Neuronal stem cell (in vitro differentiated cells): Measurements from ENCODE around the gene RMND5A.

Source experiments
- DNase-seq: peaks from one replicate; pipeline ENCODE4 v3.0.0-alpha.2; 2013; ENCODE audit warnings: low spot score
- H2AFZ ChIP-seq: one replicate; pipeline ENCODE4 v1.6.1; 2013; ENCODE audit warnings: mild to moderate bottlenecking, low read length, inconsistent platforms
- H2AK5ac ChIP-seq: 2 replicates; pipeline ENCODE4 v1.6.1; 2013; ENCODE audit warnings: low read depth, mild to moderate bottlenecking, inconsistent platforms, low read length, moderate library complexity, mixed read lengths
- H2BK120ac ChIP-seq: 2 replicates; pipeline ENCODE4 v1.6.1; 2013; ENCODE audit warnings: low read depth, mild to moderate bottlenecking, inconsistent platforms, low read length, moderate library complexity, mixed read lengths
- H2BK12ac ChIP-seq: one replicate; pipeline ENCODE4 v1.6.1; 2013; ENCODE audit warnings: low read length, inconsistent platforms
- H2BK15ac ChIP-seq: 2 replicates; pipeline ENCODE4 v1.6.1; 2013; ENCODE audit warnings: mild to moderate bottlenecking, low read length, inconsistent platforms, mixed read lengths
- H2BK5ac ChIP-seq: one replicate; pipeline ENCODE4 v1.6.1; 2013; ENCODE audit warnings: inconsistent platforms, mild to moderate bottlenecking, low read length, moderate library complexity
- H3K14ac ChIP-seq: one replicate; pipeline ENCODE4 v1.6.1; 2013; ENCODE audit warnings: low read length, inconsistent platforms
- H3K18ac ChIP-seq: 2 replicates; pipeline ENCODE4 v1.6.1; 2013; ENCODE audit warnings: low read length, inconsistent platforms
- H3K23ac ChIP-seq: 2 replicates; pipeline ENCODE4 v1.6.1; 2013; ENCODE audit warnings: low read depth, mild to moderate bottlenecking, mixed read lengths, low read length, inconsistent platforms; ENCODE audit not compliant: poor library complexity
- H3K27ac ChIP-seq: replicated peaks from 3 replicates; pipeline ENCODE4 v1.5.1; 2013; ENCODE audit warnings: low read length, inconsistent platforms
- H3K27me3 ChIP-seq, 3 experiments: 2 replicates each; pipeline ENCODE4 v1.6.1; 2013; ENCODE audit warnings: low read length in 3 of 3, mild to moderate bottlenecking in 2 of 3, inconsistent platforms in 1 of 3, low read depth in 1 of 3, mixed read lengths in 1 of 3, moderate library complexity in 1 of 3; ENCODE audit not compliant: control insufficient read depth in 3 of 3, insufficient read depth in 3 of 3
- H3K36me3 ChIP-seq, 2 donors: replicated peaks in 1 of 2; 2 replicates each; pipeline ENCODE4 v1.6.1; 2013; ENCODE audit warnings: low read length in 2 of 2; ENCODE audit not compliant: control insufficient read depth in 2 of 2, insufficient read depth in 2 of 2
- H3K4ac ChIP-seq: 2 replicates; pipeline ENCODE4 v1.6.1; 2013; ENCODE audit warnings: inconsistent platforms, mild to moderate bottlenecking, low read length, moderate library complexity
- H3K4me1 ChIP-seq, 2 donors: 1 replicate in 1 of 2; 2 replicates in 1 of 2; pipeline ENCODE4 v1.6.1; 2013; ENCODE audit warnings: low read length in 2 of 2, low read depth in 1 of 2; ENCODE audit not compliant: control insufficient read depth in 2 of 2, insufficient read depth in 1 of 2
- H3K4me2 ChIP-seq: one replicate; pipeline ENCODE4 v1.6.1; 2013; ENCODE audit warnings: mild to moderate bottlenecking, low read length, inconsistent platforms; ENCODE audit not compliant: insufficient read depth, poor library complexity, severe bottlenecking
- H3K4me3 ChIP-seq, 2 donors: 2 replicates each; pipeline ENCODE4 v1.5.1; 2013; ENCODE audit warnings: low read length in 2 of 2, mild to moderate bottlenecking in 2 of 2, inconsistent platforms in 1 of 2, moderate library complexity in 1 of 2
- H3K79me1 ChIP-seq: one replicate; pipeline ENCODE4 v1.6.1; 2013; ENCODE audit warnings: low read depth, mild to moderate bottlenecking, inconsistent platforms, low read length, moderate library complexity
- H3K9ac ChIP-seq: one replicate; pipeline ENCODE4 v1.6.1; 2013; ENCODE audit warnings: mild to moderate bottlenecking, low read depth, low read length, inconsistent platforms; ENCODE audit not compliant: poor library complexity
- H3K9me3 ChIP-seq, 2 donors: replicated peaks in 1 of 2; 2 replicates each; pipeline versions ENCODE3 to v1.6.1; 2013; ENCODE audit warnings: low read length in 2 of 2, mild to moderate bottlenecking in 2 of 2, inconsistent platforms in 1 of 2, low read depth in 1 of 2, mixed read lengths in 1 of 2, moderate library complexity in 1 of 2; ENCODE audit not compliant: control insufficient read depth in 2 of 2, insufficient read depth in 1 of 2
- H4K8ac ChIP-seq: one replicate; pipeline ENCODE4 v1.6.1; 2013; ENCODE audit warnings: low read depth, mild to moderate bottlenecking, inconsistent platforms, low read length, moderate library complexity
- H4K91ac ChIP-seq: one replicate; pipeline ENCODE4 v1.6.1; 2013; ENCODE audit warnings: low read length, low read depth, mild to moderate bottlenecking, inconsistent platforms; ENCODE audit not compliant: poor library complexity
- WGBS, 2 donors: extraction: QIAGEN DNeasy Blood & Tissue Kit; methylation state at CpG; one replicate each; pipeline ENCODE4 v1.1.7; 2013; ENCODE audit warnings: missing lambda C conversion rate in 2 of 2, mixed read lengths in 1 of 2; ENCODE audit not compliant: insufficient read length in 2 of 2, insufficient replicate concordance in 1 of 2; ENCODE audit errors: extremely low coverage in 2 of 2; 5-methylcytosine and 5-hydroxymethylcytosine counted together

Gene RMND5A

DNA sequence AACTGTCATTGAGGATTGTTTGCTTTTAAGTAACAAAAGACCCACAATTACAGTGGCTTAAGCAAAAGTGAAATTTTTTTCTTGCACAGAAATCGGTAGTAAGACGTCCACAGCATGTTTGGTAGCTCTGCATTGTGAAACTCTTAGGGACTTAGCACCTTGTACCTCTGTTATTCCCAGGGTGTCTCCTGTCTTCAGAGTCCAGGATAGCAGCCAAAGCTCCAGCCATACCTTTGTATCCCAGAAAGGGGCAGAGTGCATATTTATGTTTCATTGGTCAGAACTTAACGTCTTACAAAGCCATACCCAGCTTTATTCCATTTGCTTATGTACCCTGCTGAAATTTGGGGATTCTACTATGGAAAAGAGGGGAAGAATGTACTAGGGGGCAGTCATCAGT, 32.8 kb downstream of the RMND5A start:
- Histone ChIP-seq H3K14ac (no peak overlapping the region), H3K79me1 (no peaks in the 10 kb centered on the region), H3K27me3 (no peaks in the 10 kb centered on the region), H2AFZ (no peak overlapping the region), H3K36me3 (peaks cover 8 to 64% of the 10 kb centered on the region in 2 donors), H2AK5ac (no peak overlapping the region), H3K27ac (no peak overlapping the region), H4K8ac (no peak overlapping the region), H3K4me1 (peaks cover 0 to 1% of the 10 kb centered on the region in 2 donors), H3K9ac (no peak overlapping the region), H4K91ac (no peak overlapping the region), H3K23ac (no peak overlapping the region), H3K4me3 (no peak overlapping the region), H3K4ac (no peak overlapping the region), H2BK120ac (no peak overlapping the region), H3K9me3 (peaks cover 2 to 49% of the 10 kb centered on the region in 2 donors), H2BK15ac (no peak overlapping the region), H3K4me2 (no peak overlapping the region), H3K18ac (no peak overlapping the region), H2BK5ac (no peak overlapping the region), H2BK12ac (no peak overlapping the region)
- DNase-seq: no peak
- no CpG with 5 or more reads among the region's 3 CpGs for WGBS, 2 donors

DNA sequence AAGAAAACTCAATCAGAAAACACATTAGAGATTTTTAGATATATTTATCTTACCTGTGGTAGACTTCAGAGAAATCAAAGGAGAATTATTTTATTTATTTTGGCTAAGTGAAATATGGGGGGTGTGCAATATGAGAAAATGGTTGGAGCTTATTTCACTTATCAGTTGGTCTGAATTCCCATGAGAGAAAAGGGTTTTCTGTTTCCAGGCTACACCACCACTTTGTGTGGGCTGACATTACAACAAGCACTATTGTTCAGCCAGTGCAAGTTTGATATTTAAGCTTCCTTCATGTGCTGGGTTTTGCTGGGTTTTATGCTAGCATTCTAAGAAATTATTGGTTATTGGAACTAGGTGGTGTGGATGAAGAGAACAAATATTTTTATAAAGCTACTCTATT, 33.5 kb downstream of the RMND5A start:
- DNase-seq: no peak
- H2AFZ ChIP-seq: no peak overlapping the region

DNA sequence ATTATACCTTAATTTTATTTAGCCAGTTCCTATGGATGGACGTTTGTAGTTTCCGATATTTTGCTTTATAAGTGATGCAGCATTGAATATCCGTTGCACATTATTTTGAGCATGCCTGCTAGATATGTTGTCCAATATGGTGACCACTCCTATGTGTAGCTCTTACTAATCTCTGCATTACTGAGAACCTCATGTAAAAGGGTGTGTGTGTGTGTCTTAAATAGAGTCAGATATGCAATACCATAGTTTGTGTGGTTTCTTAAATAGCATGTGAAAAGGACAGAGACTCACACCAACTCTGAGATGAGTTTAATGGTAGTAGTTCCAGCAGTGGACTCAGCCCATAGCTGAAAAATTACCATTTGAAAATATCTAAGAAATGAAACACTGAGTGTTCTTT, 38.3 kb downstream of the RMND5A start:
- no peak overlapping the region for H3K18ac ChIP-seq
- no peak overlapping the region for H4K91ac ChIP-seq
- no peak overlapping the region for H3K9ac ChIP-seq
- no peak overlapping the region for H2BK5ac ChIP-seq
- H2BK12ac ChIP-seq: no peak overlapping the region
- H3K27ac ChIP-seq: no peak overlapping the region
- WGBS, 2 donors: no CpG with 5 or more reads among the region's 3 CpGs
- no peak overlapping the region for H3K4ac ChIP-seq
- no peak overlapping the region for H2BK15ac ChIP-seq
- H3K36me3 ChIP-seq: peaks cover 4 to 47% of the 10 kb centered on the region in 2 donors
- no peak overlapping the region for H3K23ac ChIP-seq
- H3K4me2 ChIP-seq: no peak overlapping the region
- peaks cover 2% of the 10 kb centered on the region for H3K79me1 ChIP-seq
- no peaks in the 10 kb centered on the region for H3K27me3 ChIP-seq
- no peaks in the 10 kb centered on the region for H3K4me1 ChIP-seq
- peaks cover 0 to 4% of the 10 kb centered on the region in 2 donors for H3K9me3 ChIP-seq
- no peak overlapping the region for H2BK120ac ChIP-seq
- no peak overlapping the region for H3K14ac ChIP-seq
- no peak overlapping the region for H2AK5ac ChIP-seq
- no peak for DNase-seq
- no peak overlapping the region for H4K8ac ChIP-seq
- H2AFZ ChIP-seq: no peak overlapping the region
- no peak overlapping the region for H3K4me3 ChIP-seq

More for the DNA sequence above, 33.5 kb downstream of the RMND5A start:
- Histone ChIP-seq H3K27ac (no peak overlapping the region), H2BK120ac (no peak overlapping the region), H3K79me1 (no peaks in the 10 kb centered on the region), H3K23ac (no peak overlapping the region), H3K14ac (no peak overlapping the region), H2BK15ac (no peak overlapping the region), H4K91ac (no peak overlapping the region), H3K18ac (no peak overlapping the region), H2BK12ac (no peak overlapping the region), H3K27me3 (no peaks in the 10 kb centered on the region), H3K9me3 (peaks cover 2 to 49% of the 10 kb centered on the region in 2 donors), H2BK5ac (no peak overlapping the region), H3K4ac (no peak overlapping the region), H3K4me2 (no peak overlapping the region), H3K4me3 (no peak overlapping the region), H3K9ac (no peak overlapping the region), H4K8ac (no peak overlapping the region), H3K4me1 (no peaks in the 10 kb centered on the region), H2AK5ac (no peak overlapping the region), H3K36me3 (peaks cover 8 to 64% of the 10 kb centered on the region in 2 donors)

DNA sequence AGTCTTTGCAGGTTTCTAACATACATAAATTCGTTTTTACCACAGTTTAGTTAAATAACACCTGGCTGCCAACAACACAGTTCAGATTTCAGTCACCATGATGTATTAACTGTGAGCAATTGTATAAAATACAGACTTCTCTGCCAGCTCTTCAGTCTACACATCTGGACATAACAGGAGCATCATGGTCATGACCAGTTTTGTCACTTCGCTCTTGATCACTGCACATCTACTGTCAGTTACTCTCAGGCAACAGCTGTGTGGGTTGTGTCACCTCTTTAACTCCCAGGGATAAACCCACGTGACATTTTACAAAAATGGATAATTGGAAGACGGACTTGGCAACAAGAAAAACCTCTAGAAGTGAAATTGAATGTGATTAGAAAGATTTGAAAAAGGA, 40.3 kb downstream of the RMND5A start:
- Histone ChIP-seq H3K18ac (no peak overlapping the region), H3K4ac (no peak overlapping the region), H2BK5ac (no peak overlapping the region), H3K23ac (no peak overlapping the region), H2AFZ (no peak overlapping the region), H3K14ac (no peak overlapping the region), H2BK120ac (no peak overlapping the region), H2BK15ac (no peak overlapping the region), H3K36me3 (peaks cover 2 to 32% of the 10 kb centered on the region in 2 donors), H3K79me1 (peaks cover 2% of the 10 kb centered on the region), H3K27me3 (no peaks in the 10 kb centered on the region), H3K9me3 (peaks cover 0 to 4% of the 10 kb centered on the region in 2 donors), H3K4me1 (no peaks in the 10 kb centered on the region), H4K8ac (no peak overlapping the region), H3K4me3 (no peak overlapping the region), H3K9ac (no peak overlapping the region), H2AK5ac (no peak overlapping the region), H3K27ac (no peak overlapping the region), H4K91ac (no peak overlapping the region), H3K4me2 (no peak overlapping the region), H2BK12ac (no peak overlapping the region)
- WGBS, 2 donors: no CpG with 5 or more reads among the region's 4 CpGs
- no peak for DNase-seq
